ENCODE measurements around the gene ESPN.
A peak's percentile ranks its signal among the peaks of the same experiment; 100 is the strongest.

ESPN gene

DNA sequence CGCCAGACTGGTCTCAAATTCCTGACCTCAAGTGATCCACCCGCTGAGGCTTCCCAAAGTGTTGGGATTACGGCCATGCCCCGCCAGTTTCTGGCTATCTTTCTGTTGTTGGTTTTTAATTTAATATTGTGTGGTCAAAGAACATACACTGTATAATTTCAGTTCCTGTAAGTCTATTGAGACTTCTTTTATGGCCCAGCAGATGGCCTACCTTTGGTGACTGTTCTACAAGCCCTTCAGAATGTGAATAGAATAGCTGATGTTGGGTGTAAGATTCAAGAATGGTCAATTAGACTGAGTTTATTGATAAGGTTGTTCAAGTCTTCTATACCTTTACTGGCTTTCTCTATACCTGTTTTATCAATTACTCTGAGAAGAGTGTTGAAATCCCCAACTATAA, 15.5 kb upstream of the ESPN start:
- no peak for DNase-seq

DNA sequence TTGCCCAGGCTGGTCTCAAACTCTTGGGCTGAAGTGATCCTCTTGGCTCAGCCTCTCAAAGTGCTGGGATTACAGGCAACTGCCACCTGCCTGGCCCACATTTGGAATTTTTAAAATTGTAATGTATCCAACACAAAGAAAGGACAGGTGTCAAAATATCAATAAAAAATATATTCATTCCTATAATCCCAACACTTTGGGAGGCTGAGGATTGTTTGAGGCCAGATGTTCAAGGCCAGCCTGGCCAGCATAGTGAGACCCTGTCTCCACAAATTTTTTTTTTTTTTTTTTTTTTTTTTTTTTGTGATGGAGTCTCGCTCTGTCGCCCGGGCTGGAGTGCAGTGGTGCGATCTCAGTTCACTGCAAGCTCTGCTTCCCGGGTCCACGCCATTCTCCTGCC, 14.8 kb upstream of the ESPN start:
- DNase-seq: no peak

DNA sequence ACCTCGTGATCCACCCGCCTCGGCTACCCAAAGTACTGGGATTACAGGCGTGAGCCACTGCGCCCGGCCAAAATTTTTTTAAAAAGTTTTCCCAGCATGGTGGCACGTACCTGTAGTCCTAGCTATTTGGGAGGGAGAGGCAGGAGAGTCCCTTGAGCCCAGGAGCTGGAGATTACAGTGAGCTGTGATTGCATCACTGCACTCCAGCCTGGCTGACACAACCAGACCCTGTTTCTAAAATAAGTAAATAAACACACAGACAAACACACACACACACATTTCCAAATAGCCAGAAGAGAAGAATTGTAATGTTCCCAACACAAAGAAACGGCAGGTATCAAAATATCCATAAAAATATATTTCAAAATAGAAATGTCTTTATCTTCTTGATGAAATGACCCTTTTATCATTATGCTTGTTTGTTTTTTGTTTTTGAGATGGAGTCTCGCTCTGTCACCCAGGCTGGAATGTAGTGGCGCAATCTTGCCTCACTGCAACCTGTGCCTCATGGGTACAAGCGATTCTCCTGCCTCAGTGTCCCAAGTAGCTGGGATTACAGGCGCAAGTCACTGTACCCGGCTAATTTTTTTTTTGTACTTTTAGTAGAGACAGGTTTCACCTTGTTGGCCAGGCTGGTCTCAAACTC, 14.2 kb upstream of the ESPN start:
- no peak for DNase-seq

DNA sequence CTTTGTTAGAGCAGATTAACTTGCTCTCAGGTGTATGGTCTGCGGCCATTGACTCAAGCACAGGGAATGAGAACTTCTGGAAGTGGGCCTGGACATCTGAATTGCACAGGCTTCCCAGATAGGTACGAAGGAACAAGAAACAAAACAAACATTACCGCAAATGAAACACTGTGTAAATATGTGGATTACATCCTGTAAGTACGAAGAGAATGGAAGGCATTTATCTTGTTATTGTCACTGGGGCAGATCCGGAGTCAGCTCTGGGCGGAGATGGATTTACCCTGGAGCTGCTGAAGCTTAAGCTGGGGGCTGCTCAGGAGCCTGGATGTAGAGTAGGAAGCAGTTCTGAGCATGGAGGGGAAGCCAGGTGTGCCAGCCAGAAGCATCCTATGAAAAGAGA, 11.7 kb upstream of the ESPN start:
- no peak for DNase-seq

DNA sequence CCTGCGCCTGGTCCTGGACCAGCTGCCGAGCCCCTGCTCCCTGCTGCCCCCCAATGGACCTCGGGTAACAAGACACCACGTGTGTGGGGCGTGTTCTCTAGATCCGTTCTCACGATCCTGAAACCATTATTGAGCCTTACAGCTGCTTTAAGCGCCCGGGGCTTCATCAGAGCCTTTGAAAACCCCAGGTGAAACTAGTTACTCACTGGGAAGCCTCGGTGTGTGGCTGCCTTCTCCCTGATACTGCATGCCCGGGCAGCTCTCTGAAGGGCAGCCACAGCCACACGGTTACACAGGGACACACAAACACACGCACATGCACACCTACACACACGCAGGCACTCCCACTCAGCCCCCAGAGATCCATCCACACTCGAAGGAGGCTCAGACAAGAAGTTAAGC, 10.1 kb upstream of the ESPN start:
- DNase-seq: peak; percentile 54

DNA sequence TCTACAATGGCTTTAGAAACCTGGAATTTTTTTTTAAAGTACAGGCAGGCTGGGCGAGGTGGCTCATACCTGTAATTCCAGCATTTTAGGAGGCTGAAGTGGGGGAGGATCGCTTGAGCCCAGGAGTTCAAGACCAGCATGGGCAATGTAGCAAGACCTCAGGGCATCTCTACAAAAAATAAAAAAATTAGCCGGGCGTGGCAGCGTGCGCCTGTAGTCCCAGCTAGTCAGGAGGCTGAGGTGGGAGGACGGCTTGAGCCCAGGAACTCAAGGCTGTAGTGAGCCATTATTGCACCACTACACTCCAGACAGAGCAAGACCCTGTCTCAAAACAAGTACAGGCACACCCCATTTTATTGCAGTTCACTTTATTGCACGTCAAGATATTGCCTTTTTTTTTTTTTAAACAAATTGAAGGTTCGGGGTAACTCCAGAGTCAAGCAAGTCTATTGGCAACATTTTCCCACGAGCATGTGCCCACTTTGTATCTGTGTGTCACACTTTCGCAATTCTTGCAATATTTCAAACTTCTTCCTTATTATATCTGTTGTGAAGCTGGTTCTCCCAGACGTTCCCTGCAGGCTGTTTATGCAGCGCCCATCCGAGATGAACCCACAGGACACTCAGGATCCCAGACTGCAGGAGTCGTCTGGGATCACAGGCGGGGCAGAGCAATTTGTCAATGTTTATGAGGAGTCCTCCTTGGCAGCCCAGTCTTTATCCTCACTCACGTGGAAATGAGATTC, 9.5 kb upstream of the ESPN start:
- DNase-seq: no peak

DNA sequence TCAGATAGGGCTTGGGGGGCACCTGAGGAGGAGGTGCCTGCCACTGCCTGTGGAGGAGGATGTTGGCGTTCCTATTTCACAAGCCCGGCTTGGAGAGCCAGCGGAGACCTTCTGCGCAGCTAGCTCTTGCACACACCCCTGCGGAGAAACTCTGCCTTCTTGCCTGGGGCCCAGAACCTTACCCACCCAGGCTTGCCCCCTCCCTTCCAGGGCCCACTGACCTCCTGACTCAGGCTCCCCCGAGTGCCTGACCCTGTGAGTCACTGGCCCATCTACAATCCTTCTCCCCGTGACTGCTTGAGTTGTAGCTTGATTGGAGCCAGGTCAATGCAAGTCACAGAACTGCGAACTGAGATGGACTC, 8.3 kb upstream of the ESPN start:
- DNase-seq: no peak

DNA sequence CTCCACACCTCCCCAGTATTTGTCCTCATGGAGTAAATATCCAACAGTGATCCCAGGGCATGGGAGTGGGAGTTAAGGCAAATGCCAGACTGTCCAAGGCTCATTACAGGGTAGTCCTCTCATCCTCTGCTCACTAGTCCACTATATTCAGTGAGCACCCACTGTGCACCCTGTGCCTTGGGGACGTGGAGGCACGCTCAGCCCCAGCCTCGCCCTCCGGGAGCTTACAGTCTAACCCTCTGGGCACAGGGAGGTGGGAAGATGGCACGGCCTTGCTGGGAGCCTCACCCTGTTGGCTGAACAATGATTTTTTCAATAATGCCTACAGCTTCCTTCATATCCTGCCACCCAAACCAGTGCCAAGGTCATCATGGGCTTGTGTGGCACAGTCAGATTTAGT, 7.7 kb upstream of the ESPN start:
- no peak for DNase-seq

DNA sequence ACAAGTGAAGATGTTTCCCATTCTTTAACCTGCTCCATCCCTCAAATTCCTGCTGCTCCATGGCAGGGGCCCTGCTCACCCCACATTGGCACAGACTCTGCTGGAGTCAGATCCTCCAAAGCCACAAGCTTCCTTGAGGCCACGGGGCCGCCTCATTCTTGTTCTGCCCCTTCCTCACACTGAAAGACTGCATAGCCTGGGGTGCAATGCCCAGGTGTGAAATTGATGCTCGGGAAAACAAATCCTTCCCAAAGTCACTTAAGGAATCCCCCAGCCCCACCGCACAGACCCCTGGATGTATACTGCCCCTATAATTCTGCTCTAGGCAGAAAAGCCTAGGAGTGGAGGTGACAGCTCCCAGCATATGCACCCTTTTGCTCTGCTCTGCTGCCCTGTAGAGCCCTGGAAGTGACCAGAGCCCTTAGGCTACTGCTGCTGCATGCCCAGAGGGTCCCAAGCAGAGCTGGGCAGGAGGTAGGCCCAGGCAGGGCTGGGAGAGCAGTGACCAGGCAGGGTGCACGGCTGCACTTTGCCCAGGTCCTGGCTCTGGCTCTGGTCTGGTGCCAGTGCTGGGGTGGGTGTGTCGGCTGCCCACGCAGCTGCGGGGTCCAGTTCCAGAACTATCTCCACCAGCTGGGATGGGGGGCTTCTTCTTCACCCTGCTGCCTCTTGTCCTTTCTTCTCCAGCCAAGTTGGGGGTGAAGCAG, 6.5 kb upstream of the ESPN start:
- no peak for DNase-seq

DNA sequence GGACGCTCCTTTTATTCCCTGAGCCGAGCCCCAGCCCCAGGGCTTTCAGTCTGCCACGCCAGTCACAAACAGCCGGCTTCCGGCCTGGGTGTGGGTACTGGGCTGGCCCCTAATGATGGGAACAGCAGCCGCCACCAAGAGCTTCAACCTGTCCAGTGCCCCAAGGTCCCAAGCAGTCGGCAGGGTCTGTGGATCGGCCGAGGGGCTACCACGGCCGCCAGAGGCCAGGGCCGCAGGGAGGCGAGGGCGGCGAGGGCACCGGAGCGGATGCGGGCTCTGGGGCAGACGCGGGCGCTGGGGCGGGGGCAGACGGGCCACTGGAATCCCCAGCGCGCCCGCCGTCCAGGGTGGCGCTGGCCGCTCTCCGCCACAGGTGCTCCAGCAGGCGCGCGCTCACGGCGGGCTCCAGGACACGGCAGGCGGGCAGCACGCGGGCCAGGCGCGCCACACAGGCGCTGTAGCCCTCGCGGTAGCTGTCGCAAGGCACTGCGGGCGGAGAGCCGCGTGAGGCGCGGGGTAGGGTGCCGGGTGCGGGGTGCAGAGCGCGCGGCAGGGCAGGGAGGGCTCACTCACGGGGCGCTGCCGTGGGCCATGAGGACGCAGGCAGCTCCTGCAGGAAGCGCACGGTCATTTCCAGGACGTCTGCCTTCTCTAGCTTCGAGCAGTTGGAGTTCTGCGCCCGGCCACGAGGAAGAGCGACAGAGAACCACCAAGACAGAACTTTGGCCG, 5.7 kb upstream of the ESPN start:
- no peak for DNase-seq

DNA sequence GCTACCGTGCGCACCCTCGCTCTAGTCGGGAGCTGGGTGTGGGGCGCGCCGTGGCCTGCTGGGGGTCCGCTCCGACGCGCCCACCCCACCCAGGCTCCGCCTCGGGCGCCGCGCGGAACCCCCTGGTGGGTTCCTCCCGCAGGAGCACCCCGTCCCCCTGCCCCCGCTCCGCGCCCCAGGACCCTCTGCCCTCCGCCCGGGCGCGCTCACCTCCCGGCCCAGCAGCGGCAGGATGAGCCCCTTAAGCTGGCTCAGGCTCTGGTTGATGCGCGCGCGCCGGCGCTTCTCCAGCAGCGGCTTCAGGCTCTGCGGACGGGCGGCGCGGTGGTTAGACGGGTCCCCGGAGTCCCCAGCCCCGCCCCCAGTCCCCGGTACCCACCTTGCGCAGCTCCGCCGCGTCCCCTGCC, 5.2 kb upstream of the ESPN start:
- no peak for DNase-seq

DNA sequence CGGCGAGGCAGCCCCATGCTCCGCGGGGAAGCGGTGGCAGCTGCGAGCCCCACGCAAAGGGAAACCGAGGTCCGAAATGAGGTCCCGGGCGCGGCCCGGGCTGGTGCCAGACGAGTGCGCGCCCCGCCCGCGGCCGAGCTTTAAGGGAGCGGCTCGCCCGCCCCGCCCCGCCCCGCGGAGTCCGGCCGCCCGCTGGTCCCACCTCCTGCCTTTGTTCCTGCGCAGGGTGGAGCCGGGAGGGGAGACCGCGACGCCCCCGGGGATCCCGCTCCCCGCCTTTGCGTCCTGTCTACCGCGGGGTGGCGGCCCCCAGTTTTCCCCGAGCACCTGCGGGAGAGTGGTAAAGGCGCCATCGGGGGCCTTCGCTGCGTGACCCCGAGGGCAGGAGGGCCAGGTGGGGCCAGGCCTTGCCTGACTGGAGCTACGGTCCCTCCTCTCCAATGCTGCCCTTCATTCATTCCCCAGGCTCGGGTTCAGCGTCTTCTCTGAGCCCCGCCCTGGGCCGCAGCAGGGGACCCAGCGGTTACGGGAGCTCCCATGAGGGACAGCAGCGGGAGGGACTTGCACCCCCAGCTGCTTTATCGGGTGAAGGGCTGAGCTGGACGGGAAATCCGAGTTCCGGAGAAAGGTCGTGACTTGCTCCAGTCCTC, 4.6 kb upstream of the ESPN start, which contains the start of gene HES2:
HES2 (minus strand) TSS at position 116 of the 650 bp plus-strand sequence; CDS start at position 17, 99 bp downstream.
- no peak for DNase-seq

DNA sequence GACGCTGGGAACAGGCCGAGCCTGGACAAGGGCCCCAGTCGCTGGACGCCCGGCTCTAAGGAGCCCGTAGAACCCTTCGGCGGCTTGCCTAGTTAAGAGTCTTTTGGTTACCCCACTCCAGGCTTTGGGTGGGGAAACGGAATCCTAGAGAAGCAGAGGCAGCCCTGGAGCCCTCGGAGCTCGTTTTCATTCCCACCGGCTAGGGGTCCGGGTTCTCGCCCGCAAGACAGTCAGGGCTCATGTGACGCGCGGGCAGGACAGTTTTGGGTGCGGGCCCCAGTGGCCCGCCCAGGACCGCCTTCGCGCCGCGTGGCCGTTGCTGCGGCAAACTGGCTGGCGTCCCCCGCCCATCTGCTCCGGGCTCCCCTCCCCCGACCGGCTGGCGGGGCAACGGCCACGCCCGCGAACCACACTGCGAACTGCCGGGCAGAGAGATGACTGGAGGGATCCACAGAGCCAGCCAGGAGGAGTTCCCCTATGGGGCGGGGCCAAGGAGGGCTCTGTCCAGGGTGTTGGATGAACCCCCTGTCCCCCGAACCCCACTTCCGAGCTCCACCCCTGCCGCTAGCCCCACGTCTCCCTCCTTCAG, 4.0 kb upstream of the ESPN start:
- no peak for DNase-seq

DNA sequence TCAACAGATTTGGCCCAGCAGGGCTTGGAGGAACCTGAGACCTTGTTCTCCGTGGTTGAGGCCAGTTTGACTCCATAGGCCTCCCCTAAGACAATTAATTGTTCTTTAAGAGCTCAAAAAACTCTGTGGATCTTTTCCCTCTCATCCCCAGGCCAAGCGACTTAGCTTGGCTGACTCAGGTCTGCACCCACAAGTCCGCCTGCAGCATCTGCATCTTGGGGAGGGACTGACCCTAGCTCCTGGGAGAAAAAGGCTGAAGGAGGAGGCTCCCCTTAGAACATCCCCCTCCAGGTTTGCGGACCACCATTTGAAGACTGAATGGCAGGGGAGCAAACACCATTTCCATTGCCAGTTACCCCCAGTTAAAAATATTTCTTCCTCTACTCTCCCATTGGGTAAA, 3.3 kb upstream of the ESPN start:
- no peak for DNase-seq

DNA sequence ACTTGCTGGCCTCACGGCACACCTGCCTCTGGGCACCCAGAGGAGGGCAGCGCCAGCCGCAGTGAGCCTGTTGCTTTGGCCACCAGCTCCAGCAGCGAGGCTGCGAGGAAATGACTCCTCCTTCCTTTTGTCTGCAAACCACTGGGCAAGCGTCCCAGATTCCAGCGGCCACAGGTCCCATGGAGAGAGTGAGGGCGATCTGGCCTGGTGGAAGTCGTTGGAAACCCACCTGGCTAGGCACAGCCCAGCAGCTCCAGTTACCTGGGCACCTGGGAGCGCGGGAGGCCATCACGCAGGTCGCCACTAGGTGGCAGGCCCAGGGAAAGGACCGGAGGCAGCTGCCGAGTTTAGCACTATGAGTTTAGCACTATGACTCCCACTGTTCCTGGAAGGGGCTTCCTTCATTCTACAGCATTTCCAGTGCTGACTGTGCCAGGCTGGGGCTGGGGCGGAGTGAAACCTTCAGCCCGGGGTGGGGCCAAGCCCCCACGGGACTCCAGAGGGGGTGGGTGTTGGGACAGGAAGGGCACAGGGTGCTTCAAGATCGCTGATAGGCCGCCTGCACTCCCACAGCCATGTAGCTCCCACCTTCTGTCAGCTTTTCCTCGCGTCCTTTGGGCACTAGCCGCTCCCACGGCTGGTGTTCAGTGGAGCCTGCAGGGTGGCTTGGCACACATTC, 1.1 kb upstream of the ESPN start:
- peak; percentile 74 for DNase-seq

DNA sequence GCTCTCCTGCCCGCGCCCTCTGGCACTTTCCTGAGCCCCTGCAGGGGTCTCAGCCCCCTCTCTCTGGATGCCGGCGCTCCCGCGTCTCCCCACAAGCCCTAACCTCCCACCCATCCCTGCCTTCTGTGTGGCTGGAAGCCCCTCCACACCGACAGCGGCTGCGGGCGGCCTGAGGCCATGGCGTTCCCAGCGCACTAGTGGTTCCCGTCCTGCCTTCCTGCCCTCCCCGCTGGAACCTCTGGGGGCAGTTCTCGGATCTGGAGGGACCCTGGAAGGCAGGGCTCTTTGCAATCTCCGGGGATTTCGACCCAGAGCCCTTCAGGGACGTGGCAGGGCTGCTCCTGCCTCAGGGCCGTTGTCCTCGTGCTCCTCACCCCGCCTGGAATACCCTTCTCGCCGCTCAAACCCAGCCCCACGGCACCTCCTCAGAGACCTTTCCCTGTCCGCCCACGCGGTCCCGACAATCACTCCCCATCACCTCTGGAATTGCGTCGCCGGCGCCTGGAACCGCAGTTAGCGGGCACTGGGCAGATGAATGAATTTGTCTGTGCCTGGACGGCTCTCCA, 493 bp upstream of the ESPN start:
- no peak for DNase-seq

DNA sequence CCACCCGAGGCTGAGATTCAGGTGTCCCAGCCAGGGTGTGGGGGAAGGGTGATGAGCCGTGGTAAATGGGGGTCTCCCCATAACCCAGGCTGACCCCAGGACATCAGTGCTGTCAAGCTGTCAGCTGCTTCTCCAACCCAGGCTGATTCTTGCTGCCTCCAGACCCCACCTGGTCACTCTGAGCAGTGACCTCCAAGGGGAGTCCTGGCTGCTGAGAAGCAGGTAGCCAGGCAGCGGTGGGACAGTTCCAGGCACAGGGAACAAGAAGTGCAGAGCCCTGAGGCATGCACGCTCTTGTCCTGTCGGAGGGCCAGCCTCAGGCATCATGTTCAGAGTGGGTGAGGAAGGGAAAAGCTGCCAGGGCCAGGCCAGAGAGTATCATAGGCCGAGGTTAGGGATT, 1.1 kb downstream of the ESPN start:
- DNase-seq: no peak

DNA sequence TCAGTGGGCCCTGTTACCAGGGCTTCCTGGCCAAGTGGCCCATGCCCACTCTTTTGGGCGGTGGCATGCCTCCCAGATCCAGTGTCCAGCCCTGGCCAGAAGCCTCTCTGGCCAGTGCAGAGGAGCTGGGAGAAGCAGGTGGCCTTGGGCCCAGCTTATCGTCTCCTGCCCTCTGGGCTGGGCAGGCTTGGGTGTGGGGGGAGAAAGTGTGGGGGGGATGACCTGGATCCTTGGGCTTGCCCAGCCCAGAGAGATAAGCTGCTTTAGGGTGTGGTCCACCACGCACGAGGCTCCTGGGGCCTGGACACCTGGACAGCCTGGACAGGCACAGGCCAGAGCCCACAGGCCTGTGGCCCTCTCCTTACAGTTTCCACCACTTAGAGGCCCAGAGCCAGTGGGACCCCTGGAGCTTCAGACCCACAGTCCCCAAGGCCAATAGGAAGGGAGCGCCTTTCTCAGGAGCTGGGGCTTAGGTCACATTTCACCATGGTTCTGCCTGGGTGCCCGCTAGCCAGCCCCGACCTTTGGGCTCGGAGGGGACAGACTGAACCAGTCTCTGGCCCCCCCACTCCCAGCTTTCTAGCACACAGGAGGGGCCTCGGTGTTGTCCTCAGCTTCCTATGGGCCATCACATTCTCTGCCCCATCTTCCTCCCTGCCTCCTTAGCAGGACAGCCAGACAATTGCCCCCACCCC, 1.8 kb downstream of the ESPN start:
- no peak for DNase-seq

DNA sequence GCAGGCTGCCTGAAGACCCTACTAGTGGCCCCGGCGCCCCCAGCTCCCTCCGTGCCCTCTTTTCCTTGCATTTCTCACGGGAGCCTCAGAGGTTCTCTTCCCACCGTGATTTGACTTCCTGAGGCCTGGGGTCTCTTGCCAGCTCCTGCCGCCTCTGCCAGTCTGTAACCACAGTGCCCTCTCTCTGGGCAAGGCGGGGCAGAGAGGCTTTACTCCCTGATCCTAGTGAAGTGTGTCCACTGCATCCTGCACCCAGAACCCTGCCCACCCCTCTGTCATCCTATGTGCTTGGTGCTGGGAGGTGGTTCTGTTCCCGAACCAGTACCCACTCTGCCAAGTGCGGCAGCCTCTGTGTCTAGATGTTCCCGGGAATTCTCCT, 2.4 kb downstream of the ESPN start:
- no peak for DNase-seq

DNA sequence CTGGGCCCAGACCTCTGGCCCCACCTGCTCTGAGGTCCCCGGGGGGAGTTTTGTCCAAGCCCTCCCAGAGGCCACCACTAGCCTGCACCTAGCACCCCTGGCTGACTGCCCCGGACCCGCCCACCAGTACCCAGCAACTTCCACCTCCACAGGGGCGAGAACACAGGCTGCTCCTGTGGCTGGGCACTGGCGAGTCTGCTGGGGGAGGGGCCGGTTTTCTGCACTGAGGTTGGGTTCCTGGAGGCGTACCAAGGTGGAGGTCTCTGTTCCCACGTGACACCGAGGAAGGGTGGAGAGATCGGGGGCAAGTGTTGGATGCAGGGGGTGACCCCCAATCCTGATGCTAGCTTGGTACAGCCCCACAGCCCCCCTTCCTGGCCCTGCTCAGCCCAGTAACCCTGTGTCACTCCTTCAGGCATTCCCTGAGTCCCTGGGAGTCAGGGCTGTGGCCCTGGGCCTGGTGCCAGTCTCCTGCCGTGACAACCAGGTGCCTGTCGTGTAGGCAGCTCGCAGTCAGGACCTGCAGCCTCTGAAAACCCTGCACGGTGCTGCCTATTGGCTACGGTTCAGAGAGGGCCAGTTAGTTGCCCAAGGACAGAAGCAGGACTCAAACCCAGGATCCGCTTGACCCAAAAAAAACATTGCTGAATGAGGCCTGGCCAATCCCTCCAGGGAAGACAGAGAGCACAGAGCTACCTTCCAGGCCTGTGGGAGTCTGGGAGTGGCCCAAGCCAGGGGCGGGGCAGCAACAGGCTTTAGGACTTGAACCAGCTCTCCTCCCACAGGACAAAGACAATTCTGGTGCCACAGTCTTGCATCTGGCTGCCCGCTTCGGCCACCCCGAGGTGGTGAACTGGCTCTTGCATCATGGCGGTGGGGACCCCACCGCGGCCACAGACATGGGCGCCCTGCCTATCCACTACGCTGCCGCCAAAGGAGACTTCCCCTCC, 3.1 kb downstream of the ESPN start:
- DNase-seq: no peak

Data from stimulated activated CD4-positive, alpha-beta T cell treated with anti-CD3 and anti-CD28 coated beads, Interleukin-1b, Interleukin-23, amount 100 ng/mL, for 48 hours (primary cell).